Activated effector memory CD4-positive, alpha-beta T cell treated with anti-CD3 and anti-CD28 coated beads, Interleukin-2, amount 50 U/mL, for 16 hours (primary cell): ENCODE results near the gene PEDS1.

Experiments used
- DNase-seq: peaks from one replicate; pipeline ENCODE4 v3.0.0-alpha.2; 2020

PEDS1 gene

GRCh38 chr20:50130356-50130723 lies 23.2 kb downstream of the PEDS1 start:
- DNase-seq: no peak

DNA sequence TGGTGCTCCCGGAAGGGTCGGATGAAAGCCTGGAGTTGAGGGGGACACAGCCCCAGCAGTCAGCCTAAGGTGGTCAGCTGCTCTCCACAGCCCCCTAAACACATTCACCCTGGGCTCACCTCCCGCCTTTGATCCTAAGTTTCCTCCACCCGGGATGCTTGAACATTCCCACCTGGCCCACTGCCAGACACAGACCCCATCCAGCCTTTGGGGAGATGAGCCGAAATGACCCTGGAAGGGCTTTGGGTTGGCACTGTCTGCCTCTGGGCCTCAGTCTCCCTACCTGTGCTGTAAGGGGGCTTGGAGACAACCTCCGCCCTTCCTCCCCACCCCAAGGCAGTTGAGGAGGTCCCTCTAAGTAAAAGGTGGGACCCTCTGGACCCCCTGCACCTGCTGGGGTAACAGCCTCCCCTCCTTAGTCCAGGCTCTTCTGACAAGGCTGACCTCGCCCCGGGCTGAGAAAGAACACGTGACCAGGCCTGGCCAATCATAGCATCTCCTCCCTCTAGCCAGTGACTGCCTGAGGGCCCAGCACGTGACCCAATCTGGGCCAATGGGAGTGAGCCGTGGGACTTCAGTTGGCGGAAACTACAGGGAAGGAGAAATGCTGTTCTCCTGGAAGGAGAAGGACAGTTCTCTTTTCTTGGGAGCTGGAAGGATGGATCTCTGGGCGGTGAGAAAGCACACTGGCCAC lies 23.7 kb downstream of the PEDS1 start:
- DNase-seq: no peak

GRCh38 chr20:50128520-50128905 lies 25.0 kb downstream of the PEDS1 start:
- no peak for DNase-seq

GRCh38 chr20:50127587-50128519 lies 25.7 kb downstream of the PEDS1 start:
- DNase-seq: no peak

- DNase-seq: no peak
Measured at GRCh38 chr20:50126662-50127061, 26.9 kb downstream of the PEDS1 start.

GRCh38 chr20:50125279-50125678 lies 28.2 kb downstream of the PEDS1 start:
- no peak for DNase-seq

DNA sequence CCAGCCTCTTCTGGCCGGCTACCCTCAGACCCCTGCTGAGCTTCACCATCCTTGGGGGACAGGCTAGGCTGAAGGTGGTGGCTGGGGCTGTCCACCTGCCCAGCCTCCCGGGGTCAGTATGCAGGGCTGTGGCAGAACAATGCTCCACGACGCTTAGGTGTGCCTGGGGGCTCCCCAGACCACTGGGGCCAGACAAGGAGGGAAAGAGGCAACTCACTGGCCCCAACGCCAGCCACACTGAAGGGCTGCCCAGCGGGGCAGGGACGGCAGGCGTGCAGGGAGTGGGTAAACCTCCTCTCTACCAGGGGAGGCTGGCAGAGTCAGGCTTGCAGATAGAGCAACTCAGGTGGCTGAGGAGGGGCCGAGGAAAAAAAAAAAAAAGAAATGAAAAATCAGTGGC lies 29.0 kb downstream of the PEDS1 start:
- DNase-seq: no peak

DNA sequence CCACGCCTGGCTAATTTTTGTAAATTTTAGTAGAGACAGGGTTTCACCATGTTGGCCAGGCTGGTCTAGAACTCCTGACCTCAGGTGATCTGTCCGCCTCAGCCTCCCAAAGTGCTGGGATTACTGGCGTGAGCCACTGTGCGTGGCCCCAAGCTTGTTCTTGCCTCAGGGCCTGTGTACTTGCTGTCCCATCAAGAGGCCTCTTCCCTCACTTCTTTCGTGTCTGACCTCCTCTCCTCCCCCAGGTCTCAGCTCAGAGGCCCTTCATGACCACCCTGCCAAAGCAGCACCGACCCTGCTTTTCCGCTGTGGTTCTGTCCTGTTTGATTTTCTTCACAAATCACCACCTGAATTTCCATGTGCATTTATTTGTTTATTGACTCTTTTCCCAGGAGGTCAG lies 30.1 kb downstream of the PEDS1 start:
- no peak for DNase-seq

GRCh38 chr20:50122763-50123162 lies 30.8 kb downstream of the PEDS1 start:
- no peak for DNase-seq

- no peak for DNase-seq
Measured at GRCh38 chr20:50121858-50122271, 31.7 kb downstream of the PEDS1 start.

DNA sequence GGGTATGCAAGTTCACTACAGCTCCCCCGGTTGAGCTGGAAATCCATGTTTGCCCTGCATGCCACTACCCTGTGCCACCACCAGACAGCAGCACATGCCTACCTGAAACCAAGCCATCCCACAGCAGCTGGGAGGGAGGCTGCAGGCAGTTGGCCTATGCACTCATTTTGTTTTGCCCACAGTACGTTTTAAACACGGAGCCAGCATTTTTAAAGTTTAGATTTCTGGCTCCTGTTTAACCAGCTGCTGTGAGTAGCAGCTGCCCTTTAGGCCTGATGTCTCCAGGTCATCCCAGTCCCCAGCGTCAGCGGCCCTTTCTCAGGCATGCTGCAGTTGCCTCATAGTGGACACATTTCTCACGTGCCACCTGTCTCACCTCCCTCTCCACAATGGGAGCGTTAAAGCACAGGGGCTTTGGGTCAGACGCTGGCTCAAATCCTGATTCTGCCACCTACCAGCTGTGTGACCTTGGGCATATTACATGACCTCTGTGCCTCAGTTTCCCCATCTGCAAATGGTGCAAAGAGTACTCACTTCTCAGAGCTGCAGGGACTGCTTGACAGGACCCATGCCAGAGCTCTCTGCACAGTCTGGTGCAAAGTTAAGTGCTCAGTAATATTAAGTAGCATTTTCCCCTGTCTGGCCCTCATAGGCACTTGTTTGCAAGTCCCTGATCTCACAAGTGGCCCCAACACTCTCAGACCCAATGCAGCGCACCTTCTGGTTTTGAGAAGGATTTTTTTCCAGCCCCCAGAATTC lies 32.4 kb downstream of the PEDS1 start:
- DNase-seq: peak; percentile 85

GRCh38 chr20:50118203-50118602 lies 35.3 kb downstream of the PEDS1 start:
- DNase-seq: no peak

- DNase-seq: no peak
Measured at GRCh38 chr20:50116368-50116999, 37.0 kb downstream of the PEDS1 start.

GRCh38 chr20:50115591-50116367 lies 37.7 kb downstream of the PEDS1 start:
- peak; percentile 97 for DNase-seq

GRCh38 chr20:50115041-50115512 lies 38.4 kb downstream of the PEDS1 start:
- DNase-seq: no peak

- no peak for DNase-seq
Measured at GRCh38 chr20:50113420-50114224, 39.9 kb downstream of the PEDS1 start.

GRCh38 chr20:50112512-50113419 lies 40.8 kb downstream of the PEDS1 start, which contains the start of gene UBE2V1:
Gene UBE2V1, minus strand, starts transcription at chr20:50113150. Its CDS starts 22 bp downstream, at chr20:50113128.
- peak; percentile 96 for DNase-seq

GRCh38 chr20:50111829-50112495 lies 41.6 kb downstream of the PEDS1 start:
- no peak for DNase-seq

GRCh38 chr20:50111120-50111828 lies 42.2 kb downstream of the PEDS1 start:
- peak; percentile 81 for DNase-seq
